Tibial nerve (tissue), 4 donors: ENCODE results near the gene MT2A.

Source experiments
- EP300 ChIP-seq, 2 donors: sonication (generic); formaldehyde crosslinking; IDR thresholded peaks; one replicate each; pipeline ENCODE4 v1.6.1; 2017; ENCODE audit warnings: antibody characterized with exemption in 2 of 2, mild to moderate bottlenecking in 1 of 2
- POLR2A ChIP-seq, 2 donors: fragments of 450-650 bp; IDR thresholded peaks; one replicate each; pipeline ENCODE4 v1.6.1; 2017; ENCODE audit warnings: antibody characterized with exemption in 2 of 2, mild to moderate bottlenecking in 2 of 2, moderate library complexity in 2 of 2
- TF ChIP-seq, protein P1 (sequence below), 5 experiments: fragments of 200-600 bp in 3 of 5; fragments of 450-650 bp in 2 of 5; sonication (generic) in 3 of 5; IDR thresholded peaks; one replicate each; pipeline ENCODE4 v1.5.1; 2016 to 2019; ENCODE audit warnings: antibody characterized with exemption in 5 of 5, mild to moderate bottlenecking in 3 of 5, moderate library complexity in 2 of 5

DNA sequence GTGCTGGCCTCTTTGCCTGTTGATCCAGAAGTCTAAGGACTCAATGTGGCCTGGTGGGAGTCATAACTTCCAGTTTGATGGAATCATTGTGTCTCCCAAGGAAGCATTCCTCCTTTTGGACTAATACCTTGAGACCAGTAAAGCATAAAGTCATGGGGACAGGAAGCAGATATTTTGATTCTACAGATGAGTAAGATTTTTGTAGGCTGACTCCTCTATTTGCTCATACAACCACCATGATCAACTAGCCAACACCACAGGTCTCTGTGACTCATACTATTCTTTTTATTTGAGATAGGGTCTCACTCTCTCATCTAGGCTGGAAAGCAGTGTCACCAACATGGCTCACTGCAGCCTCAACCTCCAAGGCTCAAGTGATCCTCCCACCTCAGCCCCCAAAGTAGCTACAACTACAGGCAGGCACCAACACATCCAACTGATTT, 6.2 kb downstream of the MT2A start:
- TF ChIP-seq EP300 (IDR thresholded peaks at IDR 0.05) (no peak), POLR2A (IDR thresholded peaks at IDR 0.05) (no peak)
- TF ChIP-seq, protein P1, sequence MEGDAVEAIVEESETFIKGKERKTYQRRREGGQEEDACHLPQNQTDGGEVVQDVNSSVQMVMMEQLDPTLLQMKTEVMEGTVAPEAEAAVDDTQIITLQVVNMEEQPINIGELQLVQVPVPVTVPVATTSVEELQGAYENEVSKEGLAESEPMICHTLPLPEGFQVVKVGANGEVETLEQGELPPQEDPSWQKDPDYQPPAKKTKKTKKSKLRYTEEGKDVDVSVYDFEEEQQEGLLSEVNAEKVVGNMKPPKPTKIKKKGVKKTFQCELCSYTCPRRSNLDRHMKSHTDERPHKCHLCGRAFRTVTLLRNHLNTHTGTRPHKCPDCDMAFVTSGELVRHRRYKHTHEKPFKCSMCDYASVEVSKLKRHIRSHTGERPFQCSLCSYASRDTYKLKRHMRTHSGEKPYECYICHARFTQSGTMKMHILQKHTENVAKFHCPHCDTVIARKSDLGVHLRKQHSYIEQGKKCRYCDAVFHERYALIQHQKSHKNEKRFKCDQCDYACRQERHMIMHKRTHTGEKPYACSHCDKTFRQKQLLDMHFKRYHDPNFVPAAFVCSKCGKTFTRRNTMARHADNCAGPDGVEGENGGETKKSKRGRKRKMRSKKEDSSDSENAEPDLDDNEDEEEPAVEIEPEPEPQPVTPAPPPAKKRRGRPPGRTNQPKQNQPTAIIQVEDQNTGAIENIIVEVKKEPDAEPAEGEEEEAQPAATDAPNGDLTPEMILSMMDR (IDR thresholded peaks at IDR 0.05): no peak
